HCT116 (cell line): Measurements from ENCODE around the gene SQSTM1. TPM values are rescaled to one million over a fixed set of nuclear protein-coding genes. Genes with fewer than 3 reads are reported as not detected.

ENCODE experiments used
- ATAC-seq: fragments of 200-7000 bp; cut with Tn5 transposase; 2 replicates; pipeline ENCODE4 v1.9.1; 2020; ENCODE audit warnings: mild to moderate bottlenecking, moderate library complexity
- BruUV-seq: library from RNA; stranded (reverse); fragments of 400-500 nt; replicated peaks from 2 replicates; lab custom pipeline; 2021; lab: Mats Ljungman, UMichigan
- CTCF ChIA-PET: fragments of 300-600 bp; sonication (Branson Sonifier 250); formaldehyde crosslinking; loops from one replicate; lab custom pipeline; 2021; ENCODE audit warnings: antibody characterized with exemption; lab: Charles Lee
- POLR2A ChIA-PET: fragments of 300-600, 350-600 bp; sonication (Branson Sonifier 250); formaldehyde crosslinking; loops from one replicate; lab custom pipeline; 2021; ENCODE audit warnings: antibody characterized with exemption; lab: Charles Lee
- RAD21 ChIA-PET, 2 experiments: fragments of 300-600 bp; sonication (Branson Sonifier 250); formaldehyde crosslinking; loops; one replicate each; lab custom pipeline; 2023; ENCODE audit warnings: low total read pairs in 2 of 2; ENCODE audit not compliant: uncharacterized antibody in 2 of 2, unreplicated experiment in 2 of 2, low non-redundant PET in 1 of 2; lab: Charles Lee
- DNase-seq: peaks from one replicate; pipeline ENCODE4 v3.0.0-alpha.2; 2010; ENCODE audit warnings: low read depth, low spot score
- H2AFZ ChIP-seq: fragments of 200-600 bp; shearing (Covaris generic), sonication (generic); 2 replicates; pipeline ENCODE4 v1.6.1; 2017; ENCODE audit warnings: low read depth, mixed run types, mixed read lengths, antibody characterized with exemption, low read length; ENCODE audit not compliant: poor library complexity, severe bottlenecking
- H3K27ac ChIP-seq: 2 replicates; pipeline ENCODE4 v1.5.1; 2012; ENCODE audit warnings: low read depth, low read length
- H3K27me3 ChIP-seq: fragments of 200-600 bp; sonication (generic); 2 replicates; pipeline ENCODE4 v1.6.1; 2016; ENCODE audit warnings: mixed run types, low read length, mixed read lengths; ENCODE audit not compliant: insufficient read depth
- H3K36me3 ChIP-seq, 2 experiments: fragments of 200-500 bp in 1 of 2; fragments of 200-600 bp in 1 of 2; sonication (Bioruptor generic) in 1 of 2; sonication (generic) in 1 of 2; 2 replicates each; pipeline versions ENCODE4 v1.5.1 to v1.6.1; 2014 to 2016; ENCODE audit warnings: low read length in 2 of 2, inconsistent platforms in 1 of 2, mixed read lengths in 1 of 2, mixed run types in 1 of 2; ENCODE audit not compliant: insufficient read depth in 2 of 2, control insufficient read depth in 1 of 2
- H3K4me1 ChIP-seq, 2 experiments: fragments of 200-600 bp in 1 of 2; sonication (generic) in 1 of 2; 2 replicates each; pipeline versions ENCODE4 v1.5.1 to v1.6.1; 2012 to 2017; ENCODE audit warnings: low read length in 2 of 2, inconsistent platforms in 1 of 2, mild to moderate bottlenecking in 1 of 2, mixed read lengths in 1 of 2, mixed run types in 1 of 2, moderate library complexity in 1 of 2; ENCODE audit not compliant: insufficient read depth in 2 of 2, control insufficient read depth in 1 of 2
- H3K4me2 ChIP-seq: fragments of 200-600 bp; sonication (generic); 2 replicates; pipeline ENCODE4 v1.6.1; 2017; ENCODE audit warnings: mixed run types, low read length, mixed read lengths
- H3K4me3 ChIP-seq, 2 experiments: fragments of 200-600 bp in 1 of 2; sonication (generic) in 1 of 2; replicated peaks in 1 of 2; 2 replicates each; pipeline ENCODE4 v1.5.1; 2011 to 2016; ENCODE audit warnings: low read length in 2 of 2, control low read depth in 1 of 2, low read depth in 1 of 2, mild to moderate bottlenecking in 1 of 2, mixed read lengths in 1 of 2, mixed run types in 1 of 2
- H3K79me2 ChIP-seq: fragments of 200-600 bp; sonication (generic); 2 replicates; pipeline ENCODE4 v1.6.1; 2017; ENCODE audit warnings: mild to moderate bottlenecking, mixed run types, low read length, moderate library complexity, mixed read lengths; ENCODE audit not compliant: insufficient read depth
- H3K9ac ChIP-seq: fragments of 200-600 bp; sonication (generic); 2 replicates; pipeline ENCODE4 v1.6.1; 2016; ENCODE audit warnings: low read length, mixed read lengths
- H3K9me2 ChIP-seq: fragments of 200-600 bp; sonication (generic), shearing (Covaris generic); 2 replicates; pipeline ENCODE4 v1.6.1; 2017; ENCODE audit warnings: mixed run types, mild to moderate bottlenecking, moderate library complexity; ENCODE audit not compliant: insufficient read depth
- H3K9me3 ChIP-seq, 2 experiments: fragments of 200-500 bp in 1 of 2; fragments of 200-600 bp in 1 of 2; sonication (Bioruptor generic) in 1 of 2; sonication (generic) in 1 of 2; 2 replicates each; pipeline ENCODE4 v1.6.1; 2014 to 2017; ENCODE audit warnings: low read length in 2 of 2, mixed read lengths in 2 of 2, inconsistent platforms in 1 of 2, low read depth in 1 of 2, mild to moderate bottlenecking in 1 of 2, mixed run types in 1 of 2, moderate library complexity in 1 of 2; ENCODE audit not compliant: control insufficient read depth in 1 of 2, insufficient read depth in 1 of 2
- H4K20me1 ChIP-seq: fragments of 200-600 bp; sonication (generic), shearing (Covaris generic); 2 replicates; pipeline ENCODE4 v1.6.1; 2017; ENCODE audit warnings: mixed run types, mild to moderate bottlenecking, moderate library complexity; ENCODE audit not compliant: insufficient read depth
- CTCF ChIP-seq, 3 experiments: fragments of 200-600 bp in 1 of 3; sonication (generic) in 1 of 3; IDR thresholded peaks in 2 of 3; conservative IDR thresholded peaks in 1 of 3; 2 replicates each; pipeline ENCODE4 v1.5.1; 2012 to 2017; ENCODE audit warnings: low read depth in 2 of 3, low read length in 2 of 3, antibody characterized with exemption in 1 of 3, borderline replicate concordance in 1 of 3, control low read depth in 1 of 3, mild to moderate bottlenecking in 1 of 3, mixed read lengths in 1 of 3, mixed run types in 1 of 3, moderate library complexity in 1 of 3; ENCODE audit not compliant: insufficient read depth in 1 of 3
- EZH2phosphoT487 ChIP-seq: fragments of 200-600 bp; IDR thresholded peaks from 2 replicates; pipeline ENCODE4 v1.6.1; 2018; ENCODE audit warnings: antibody characterized with exemption, borderline replicate concordance
- MAX ChIP-seq: IDR thresholded peaks from 2 replicates; pipeline ENCODE4 v1.6.1; 2012
- POLR2A ChIP-seq: IDR thresholded peaks from 2 replicates; pipeline ENCODE4 v1.7.0; 2011; ENCODE audit warnings: borderline replicate concordance; ENCODE audit not compliant: insufficient read depth, insufficient read length; ENCODE audit errors: extremely low read depth
- POLR2AphosphoS5 ChIP-seq: IDR thresholded peaks from 2 replicates; pipeline ENCODE4 v1.6.1; 2011; ENCODE audit warnings: mild to moderate bottlenecking, low read depth, low read length, moderate library complexity
- RAD21 ChIP-seq: IDR thresholded peaks from 2 replicates; pipeline ENCODE4 v1.6.1; 2012; ENCODE audit warnings: low read depth, mild to moderate bottlenecking
- ZFX ChIP-seq: fragments of 450-650 bp; IDR thresholded peaks from 2 replicates; pipeline ENCODE4 v1.6.1; 2017
- intact Hi-C: fragments of 100-400 bp; cut with micrococcal nuclease; formaldehyde crosslinking; loops from 2 replicates; pipeline ENCODE4 v1.10.0; 2022
- total RNA-seq: library from RNA; stranded (reverse); gene quantifications from one replicate; pipeline ENCODE4 v1.2.1, GENCODE V29; 2021; ENCODE audit not compliant: unreplicated experiment

Gene SQSTM1
- total RNA-seq, 1 experiment from 2014 or later, result 299 TPM

GRCh38 chr5:179866241-179867078, 45.8 kb downstream of the SQSTM1 start:
- no peaks in the 10 kb centered on the region for H3K27me3 ChIP-seq
- H2AFZ ChIP-seq, result no peak overlapping the region
- H3K4me2 ChIP-seq, result no peak overlapping the region
- H3K9ac ChIP-seq, result no peak overlapping the region
- no peaks in the 10 kb centered on the region for H3K79me2 ChIP-seq
- ATAC-seq (peak; percentile 23; the same call in 1 of the 2 replicates), DNase-seq (no peak)
- no peaks in the 10 kb centered on the region for H3K9me3 ChIP-seq
- ChIA-PET POLR2A (no interaction called here), RAD21 (no interaction called here), CTCF (interaction anchor here (0.6 kb wide), 1 partner anchor 224 kb away, joined by 3 read pairs; no protein-coding TSS in a partner anchor)
- H3K27ac ChIP-seq, result no peak overlapping the region
- H3K4me1 ChIP-seq, result no peaks in the 10 kb centered on the region
- no TSS peak for BruUV-seq
- intact Hi-C loops, result no loop called here
- H3K9me2 ChIP-seq, result no peaks in the 10 kb centered on the region
- peak in 2 of 3 experiments; percentile 11 to 21; a peak in 1 of 6 replicates for TF ChIP-seq CTCF (IDR thresholded peaks at IDR 0.05 in 2 of 3, conservative IDR thresholded peaks at IDR 0.05 in 1 of 3; ENCODE audit: borderline replicate concordance in 1 of 3, insufficient read depth in 1 of 3, low read depth in 2 of 3, low read length in 2 of 3)
- TF ChIP-seq POLR2AphosphoS5, result 0 out of 2 replicates have a peak, but pooled peaks have one; percentile 12
- no peak for TF ChIP-seq RAD21
- no peak for TF ChIP-seq EZH2phosphoT487
- no peak for TF ChIP-seq POLR2A
- H3K36me3 ChIP-seq, result peaks cover 23 to 29% of the 10 kb centered on the region in 2 experiments
- H3K4me3 ChIP-seq, result no peak overlapping the region
- no peaks in the 10 kb centered on the region for H4K20me1 ChIP-seq

GRCh38 chr5:179867079-179867465, 46.4 kb downstream of the SQSTM1 start:
- Histone ChIP-seq H3K9me2 (no peaks in the 10 kb centered on the region), H3K4me3 (no peak overlapping the region), H3K36me3 (peaks cover 23 to 30% of the 10 kb centered on the region in 2 experiments), H3K9me3 (no peaks in the 10 kb centered on the region), H3K79me2 (no peaks in the 10 kb centered on the region), H3K27ac (no peak overlapping the region; the same call in 1 of the 2 replicates), H4K20me1 (no peaks in the 10 kb centered on the region), H3K27me3 (no peaks in the 10 kb centered on the region), H3K4me2 (no peak overlapping the region), H3K4me1 (no peaks in the 10 kb centered on the region), H2AFZ (no peak overlapping the region), H3K9ac (no peak overlapping the region)
- RAD21 ChIA-PET, result no interaction called here
- TF ChIP-seq ZFX, result no peak
- TF ChIP-seq MAX, result no peak
- intact Hi-C loops, result no loop called here
- POLR2A ChIA-PET, result no interaction called here
- DNase-seq (no peak), ATAC-seq (no peak)
- BruUV-seq, result no TSS peak
- CTCF ChIA-PET, result interaction anchor here (0.6 kb wide), 1 partner anchor 224 kb away, joined by 3 read pairs; no protein-coding TSS in a partner anchor
